Endometrium (tissue), 2 donors: Measurements from ENCODE around the gene SPATA12.
A peak's percentile ranks its signal among the peaks of the same experiment; 100 is the strongest.

Experiments
- FAIRE-seq: peaks from 2 replicates; lab custom pipeline; 2012; peaks lifted over from hg19 to GRCh38; lab: Jason Lieb, UNC
- donor health status: control.
- donor health status: control.

SPATA12 gene

DNA sequence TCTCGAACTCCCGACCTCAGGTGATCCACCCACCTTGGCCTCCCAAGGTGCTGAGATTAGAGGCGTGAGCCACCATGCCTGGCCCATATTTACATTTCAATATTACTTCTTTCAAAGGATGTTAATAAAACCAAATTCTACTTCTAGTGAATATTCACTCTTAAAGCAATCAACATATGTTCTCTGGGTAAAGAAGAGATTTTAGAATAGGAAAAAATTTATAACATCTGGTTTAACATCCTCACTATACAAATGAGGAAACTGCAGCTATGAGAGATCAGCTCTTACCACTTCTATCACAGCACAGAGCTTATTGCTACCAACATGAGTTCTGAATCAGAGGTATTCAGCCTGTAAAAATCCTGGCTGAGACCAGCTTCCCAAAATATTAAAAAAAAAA, 56.0 kb downstream of the SPATA12 start:
- FAIRE-seq: no peak

DNA sequence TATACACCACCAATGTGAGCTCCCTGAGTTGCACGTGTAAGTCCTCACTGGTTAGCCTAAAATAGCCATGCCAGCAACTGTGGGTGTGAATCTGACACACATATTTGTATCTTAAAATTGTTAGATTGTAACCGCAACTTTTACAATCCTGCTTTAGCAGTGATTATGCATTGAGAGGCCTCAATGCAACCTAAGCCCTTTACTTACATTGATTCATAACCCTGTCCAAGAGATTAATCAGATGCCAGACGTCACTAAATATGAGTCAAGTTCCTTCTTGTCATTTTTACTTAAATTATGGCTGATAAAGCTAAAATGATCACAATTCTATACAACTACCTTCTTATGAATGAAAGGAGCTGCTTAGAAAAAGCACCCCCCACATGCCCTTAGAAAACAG, 57.8 kb downstream of the SPATA12 start:
- FAIRE-seq: no peak

DNA sequence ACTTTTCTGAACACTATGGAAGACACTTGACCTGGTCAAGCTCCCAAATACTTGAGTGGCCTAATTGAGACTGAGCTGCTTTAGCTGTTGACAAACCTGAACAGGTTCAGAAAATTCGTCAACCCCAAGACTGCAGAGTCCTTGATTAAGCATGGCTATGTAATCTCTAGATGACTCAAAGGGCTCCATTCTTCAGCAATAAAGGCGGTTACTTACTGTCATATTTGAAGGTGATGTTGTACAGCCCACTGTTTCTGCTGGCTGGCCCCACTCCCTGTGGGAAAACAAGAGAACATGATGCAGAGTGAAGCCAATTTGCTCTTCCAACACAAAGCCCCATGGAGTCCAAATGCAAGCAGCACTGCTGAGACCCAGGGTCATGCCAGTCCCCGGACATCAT, 59.6 kb downstream of the SPATA12 start:
- FAIRE-seq: no peak

DNA sequence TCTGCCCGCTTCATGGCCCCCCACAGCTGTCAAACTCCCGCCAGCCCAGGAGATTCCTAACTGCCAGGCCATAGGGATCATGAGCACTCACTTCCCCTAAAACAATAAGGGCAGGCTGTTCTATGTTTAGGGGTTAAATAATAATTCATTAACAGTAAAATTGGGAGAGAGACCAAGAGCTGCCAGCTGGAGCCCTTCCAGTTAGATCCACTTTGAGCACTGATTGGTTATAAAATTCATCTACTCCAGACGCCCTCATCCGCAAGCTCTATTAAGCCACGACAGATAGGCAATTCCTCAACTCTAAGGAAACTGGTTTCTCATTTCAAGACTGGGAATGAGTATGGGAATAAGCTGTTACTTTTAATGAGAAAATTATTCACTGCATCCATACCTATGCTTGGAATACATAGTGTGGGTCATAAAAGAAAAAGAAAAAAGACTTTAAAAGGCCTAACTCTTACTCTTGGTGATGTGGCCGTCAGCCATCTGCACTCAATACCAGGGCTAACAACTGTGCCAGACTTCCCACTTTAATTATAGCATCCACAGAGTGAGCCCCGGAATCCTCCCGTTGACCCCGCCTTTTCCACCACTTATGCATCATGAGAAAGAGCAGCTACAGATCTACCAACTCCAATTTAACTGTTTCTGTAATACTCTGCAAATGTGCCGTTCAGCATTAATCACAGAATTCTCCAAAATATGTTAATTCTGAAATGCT, 60.1 kb downstream of the SPATA12 start:
- peak; percentile 33 for FAIRE-seq
